Measurements from ENCODE around the gene DSG3.

Gene DSG3

DNA sequence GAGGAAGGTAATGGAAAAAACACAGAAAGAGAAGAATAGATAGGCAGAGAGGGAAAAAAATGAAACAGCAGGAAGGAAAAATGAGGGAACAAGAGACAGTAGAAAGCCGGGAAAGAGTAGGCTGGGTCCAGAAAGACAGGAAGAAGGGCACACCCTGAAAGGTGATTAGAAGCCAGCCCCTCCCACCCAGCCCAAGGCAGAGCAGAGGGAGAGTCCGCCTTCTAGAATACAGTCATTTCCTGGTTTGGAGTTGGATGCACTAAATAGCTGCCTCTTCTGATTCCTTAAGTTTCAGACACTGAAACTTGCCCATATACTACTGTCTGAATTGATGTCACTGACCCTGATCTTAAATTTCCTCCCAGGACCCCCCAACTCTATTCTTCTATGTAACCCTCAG, 17.9 kb upstream of the DSG3 start:
- H3K4me3 ChIP-seq (ENCODE audit: low read depth, low read length), result no peak overlapping the region

DNA sequence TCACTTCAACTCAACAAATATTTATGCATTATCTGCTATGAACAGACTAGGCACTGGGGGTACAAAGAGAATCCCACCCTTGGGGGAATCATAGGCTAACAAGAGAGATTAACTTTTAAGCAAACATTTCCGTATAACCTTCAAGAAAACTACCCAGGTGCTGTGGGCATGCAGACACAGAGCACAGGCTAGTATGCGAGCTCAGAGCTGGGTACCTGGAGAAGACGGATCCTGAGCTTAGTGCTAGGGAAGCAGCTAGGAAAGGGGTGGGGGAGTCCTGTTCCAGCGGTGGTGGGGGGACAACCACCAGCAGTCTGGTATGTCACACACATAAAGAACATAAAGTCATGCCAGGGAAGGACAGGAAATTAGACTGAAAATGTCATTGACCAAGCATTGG, 17.5 kb upstream of the DSG3 start:
- H3K4me3 ChIP-seq (ENCODE audit: low read depth, low read length), result no peak overlapping the region

DNA sequence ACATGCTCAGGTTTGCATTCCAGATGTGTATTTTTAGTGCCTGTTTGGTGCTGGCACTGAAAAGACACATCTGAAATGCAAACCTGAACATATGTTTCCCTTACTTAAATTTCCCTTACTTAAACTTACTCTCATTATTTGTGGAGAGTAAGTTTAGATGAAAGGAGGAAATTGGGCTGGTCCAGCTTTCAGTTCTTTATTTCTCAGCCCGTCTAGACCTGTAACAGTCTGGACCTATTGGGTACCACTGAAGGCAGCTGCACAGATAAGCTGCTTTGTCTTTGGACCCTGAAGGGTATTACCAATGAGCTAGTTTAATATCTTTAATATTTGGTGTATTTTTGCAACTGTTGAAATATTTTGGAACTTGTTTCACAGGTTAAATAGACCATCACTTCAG, 17.0 kb upstream of the DSG3 start:
- no peak overlapping the region for H3K4me3 ChIP-seq (ENCODE audit: low read depth, low read length)

DNA sequence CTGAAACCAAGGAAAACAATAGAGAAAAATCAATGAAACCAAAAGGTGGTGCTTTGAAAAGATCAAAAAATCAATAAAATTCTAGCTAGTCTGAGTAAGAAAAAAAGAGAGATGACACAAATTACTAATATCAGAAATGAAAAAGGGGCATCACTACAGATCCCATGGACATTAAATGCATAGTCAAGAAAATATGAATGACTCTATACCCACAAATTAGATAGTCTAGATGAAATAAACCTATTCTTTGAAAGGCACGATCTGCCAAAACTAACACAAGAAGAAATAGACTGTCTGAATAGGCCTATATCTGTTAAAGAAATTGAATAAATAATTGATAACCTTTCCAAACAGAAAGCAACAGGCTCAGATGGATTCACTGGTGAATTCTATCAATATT, 15.2 kb upstream of the DSG3 start:
- no peak overlapping the region for H3K4me3 ChIP-seq (ENCODE audit: low read depth, low read length)

- H3K4me3 ChIP-seq (ENCODE audit: low read depth, low read length), result no peak overlapping the region
Measured at GRCh38 chr18:31436825-31437224, 10.7 kb upstream of the DSG3 start.

GRCh38 chr18:31438402-31438801, 9.1 kb upstream of the DSG3 start:
- H3K4me3 ChIP-seq (ENCODE audit: low read depth, low read length), result no peak overlapping the region

- no peak overlapping the region for H3K4me3 ChIP-seq (ENCODE audit: low read depth, low read length)
Measured at GRCh38 chr18:31439807-31440325, 7.7 kb upstream of the DSG3 start.

GRCh38 chr18:31440787-31441186, 6.8 kb upstream of the DSG3 start:
- no peak overlapping the region for H3K4me3 ChIP-seq (ENCODE audit: low read depth, low read length)

DNA sequence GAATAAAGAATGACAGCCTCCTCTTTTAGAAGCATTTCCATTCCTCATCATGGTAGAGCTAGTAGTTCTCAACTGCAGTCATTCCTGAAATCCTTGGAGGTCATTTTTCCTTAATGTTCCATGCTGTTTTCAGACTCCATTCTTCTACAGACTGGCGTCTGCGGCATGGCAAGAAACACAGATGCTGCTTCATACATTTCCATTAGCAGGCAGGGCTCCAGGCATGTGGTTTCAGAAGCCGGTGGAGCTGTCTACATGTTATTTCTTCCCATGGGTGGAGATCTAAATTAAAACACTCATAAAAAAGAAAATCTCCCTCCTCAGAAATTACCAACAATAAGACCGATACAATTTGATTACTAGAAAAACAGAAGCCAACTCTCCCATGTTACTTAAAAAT, 6.0 kb upstream of the DSG3 start:
- no peak overlapping the region for H3K4me3 ChIP-seq (ENCODE audit: low read depth, low read length)

GRCh38 chr18:31444142-31444541, 3.4 kb upstream of the DSG3 start:
- no peak overlapping the region for H3K4me3 ChIP-seq (ENCODE audit: low read depth, low read length)

GRCh38 chr18:31445908-31446307, 1.6 kb upstream of the DSG3 start:
- no peak overlapping the region for H3K4me3 ChIP-seq (ENCODE audit: low read depth, low read length)

DNA sequence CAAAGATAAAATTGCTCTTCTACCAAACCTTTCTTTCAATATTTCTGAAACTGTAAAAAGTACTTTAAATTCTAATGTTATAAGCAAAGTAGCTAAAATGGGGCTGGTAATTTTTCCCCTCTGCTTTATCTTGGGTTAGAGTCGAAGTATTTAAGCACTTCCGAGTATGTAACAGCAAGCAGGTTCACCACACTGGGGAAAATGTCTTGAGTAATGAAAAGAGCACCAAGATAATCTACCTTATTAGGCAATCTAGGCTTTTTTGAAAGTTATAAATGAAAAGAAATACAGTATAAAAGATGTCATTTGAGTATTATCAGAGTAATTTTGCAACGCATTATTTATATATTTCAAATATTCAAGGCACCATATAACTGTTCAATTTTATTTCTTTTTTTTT, 687 bp upstream of the DSG3 start:
- no peak overlapping the region for H3K4me3 ChIP-seq (ENCODE audit: low read depth, low read length)

DNA sequence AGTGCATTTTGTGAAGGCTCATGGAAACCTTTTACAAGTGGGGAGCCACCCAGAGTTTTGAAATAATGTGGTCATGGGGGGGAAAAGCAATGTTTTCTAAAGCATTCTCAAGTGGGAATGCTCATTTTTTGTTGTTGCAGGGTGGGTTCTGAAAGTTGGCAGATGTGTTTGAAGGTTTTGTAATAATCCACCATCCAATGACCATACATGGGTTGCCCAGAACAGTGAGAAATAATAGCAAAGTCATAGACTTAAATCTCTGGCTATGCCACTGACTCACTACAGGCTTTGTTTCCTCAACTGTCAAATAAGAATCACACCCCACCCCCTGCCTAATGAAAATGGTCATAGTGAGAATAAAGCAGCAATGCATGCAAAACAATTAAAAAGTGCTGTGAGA, 2.9 kb downstream of the DSG3 start:
- no peak overlapping the region for H3K4me3 ChIP-seq (ENCODE audit: low read depth, low read length)

- no peak overlapping the region for H3K4me3 ChIP-seq (ENCODE audit: low read depth, low read length)
Measured at GRCh38 chr18:31451625-31452024, 4.1 kb downstream of the DSG3 start.

DNA sequence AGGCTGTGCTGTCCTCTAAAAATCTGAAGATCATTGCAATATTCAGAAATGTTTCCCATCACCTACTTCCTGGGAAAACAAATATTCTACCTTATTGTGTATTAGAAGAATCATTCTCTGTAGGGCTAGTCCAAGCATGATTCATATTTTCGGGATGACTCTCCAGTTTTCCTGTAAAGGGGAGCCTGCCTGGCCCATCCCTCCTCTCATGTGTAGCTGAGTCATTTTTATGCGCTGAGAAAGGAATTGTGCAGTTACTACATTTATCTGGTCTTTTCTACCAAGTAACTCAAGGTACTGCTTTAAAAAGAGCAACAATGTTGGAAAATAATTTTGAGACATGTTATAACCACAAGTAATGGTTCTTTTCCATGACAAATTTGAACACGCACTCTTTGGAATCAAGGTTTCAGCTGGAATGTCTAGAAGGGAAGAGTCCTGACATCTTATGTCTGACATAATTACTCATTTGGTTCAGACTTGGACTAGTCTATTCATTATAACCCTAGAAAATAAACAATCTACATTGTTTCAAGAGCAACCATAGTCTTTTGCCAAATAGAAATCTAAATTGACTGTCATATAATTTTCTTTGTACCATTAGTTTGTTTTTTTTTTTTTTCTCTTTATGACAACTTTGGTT, 6.6 kb downstream of the DSG3 start:
- no peak overlapping the region for H3K4me3 ChIP-seq (ENCODE audit: low read depth, low read length)

DNA sequence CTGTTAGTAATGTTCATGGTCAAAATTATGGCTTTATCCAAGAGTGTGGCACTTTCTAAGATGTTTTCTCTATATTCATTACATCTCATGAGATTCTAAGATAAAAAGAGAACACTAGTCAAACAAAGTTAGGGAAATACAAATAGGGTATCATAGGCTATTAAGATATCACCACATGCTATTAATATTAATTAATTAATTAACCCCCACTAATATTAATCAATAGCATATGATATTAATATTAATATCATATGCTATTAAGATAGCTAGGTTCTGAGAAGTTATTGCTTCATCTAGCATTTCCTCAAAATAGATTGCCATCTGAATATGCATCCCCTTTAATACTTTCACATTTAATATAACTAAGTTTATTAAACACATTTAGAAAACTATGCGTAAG, 22.1 kb downstream of the DSG3 start:
- H3K4me3 ChIP-seq (ENCODE audit: low read depth, low read length), result no peak overlapping the region

GRCh38 chr18:31478688-31479087, 31.1 kb downstream of the DSG3 start:
- no peak overlapping the region for H3K4me3 ChIP-seq (ENCODE audit: low read depth, low read length)

- no peak overlapping the region for H3K4me3 ChIP-seq (ENCODE audit: low read depth, low read length)
Measured at GRCh38 chr18:31482051-31482450, 34.5 kb downstream of the DSG3 start.

DNA sequence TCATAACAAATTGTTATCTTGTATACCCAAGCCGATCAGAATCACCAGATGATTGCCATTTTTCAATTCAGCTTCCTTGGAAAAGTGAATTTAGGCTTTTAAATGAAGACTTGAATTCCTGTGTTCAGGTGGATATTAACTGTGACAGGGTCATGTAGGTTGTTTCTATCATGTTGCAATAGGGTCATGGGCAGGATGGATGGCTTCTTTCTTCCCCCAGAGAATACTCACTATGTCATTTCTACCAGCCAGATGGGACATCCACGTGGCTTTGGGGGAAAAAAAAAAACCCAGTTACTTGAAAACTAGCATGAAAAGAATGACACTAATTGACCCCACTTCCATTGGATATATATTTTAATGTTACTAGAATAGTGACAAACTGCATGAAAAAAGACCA, 35.9 kb downstream of the DSG3 start:
- no peak overlapping the region for H3K4me3 ChIP-seq (ENCODE audit: low read depth, low read length)

DNA sequence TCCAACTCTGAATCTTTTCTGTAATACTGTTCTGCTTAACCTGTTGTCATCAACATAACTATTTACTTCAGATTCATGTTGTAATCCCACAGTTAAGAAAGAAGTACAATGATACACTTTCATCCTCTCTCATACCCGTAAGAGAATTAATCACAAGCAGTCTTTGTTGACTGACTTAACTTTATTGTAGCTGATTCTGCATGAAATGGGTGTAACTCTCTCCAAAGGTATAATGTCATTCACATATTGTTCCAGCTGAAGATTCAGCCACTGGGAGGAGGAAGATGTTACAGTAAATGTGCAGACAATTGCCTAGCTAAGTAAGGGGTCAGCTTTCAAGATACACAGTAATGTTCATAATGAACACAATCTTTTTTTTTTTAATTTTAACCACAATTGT, 36.9 kb downstream of the DSG3 start:
- H3K4me3 ChIP-seq (ENCODE audit: low read depth, low read length), result no peak overlapping the region

- H3K4me3 ChIP-seq (ENCODE audit: low read depth, low read length), result no peak overlapping the region
Measured at GRCh38 chr18:31486165-31486564, 38.6 kb downstream of the DSG3 start.

DNA sequence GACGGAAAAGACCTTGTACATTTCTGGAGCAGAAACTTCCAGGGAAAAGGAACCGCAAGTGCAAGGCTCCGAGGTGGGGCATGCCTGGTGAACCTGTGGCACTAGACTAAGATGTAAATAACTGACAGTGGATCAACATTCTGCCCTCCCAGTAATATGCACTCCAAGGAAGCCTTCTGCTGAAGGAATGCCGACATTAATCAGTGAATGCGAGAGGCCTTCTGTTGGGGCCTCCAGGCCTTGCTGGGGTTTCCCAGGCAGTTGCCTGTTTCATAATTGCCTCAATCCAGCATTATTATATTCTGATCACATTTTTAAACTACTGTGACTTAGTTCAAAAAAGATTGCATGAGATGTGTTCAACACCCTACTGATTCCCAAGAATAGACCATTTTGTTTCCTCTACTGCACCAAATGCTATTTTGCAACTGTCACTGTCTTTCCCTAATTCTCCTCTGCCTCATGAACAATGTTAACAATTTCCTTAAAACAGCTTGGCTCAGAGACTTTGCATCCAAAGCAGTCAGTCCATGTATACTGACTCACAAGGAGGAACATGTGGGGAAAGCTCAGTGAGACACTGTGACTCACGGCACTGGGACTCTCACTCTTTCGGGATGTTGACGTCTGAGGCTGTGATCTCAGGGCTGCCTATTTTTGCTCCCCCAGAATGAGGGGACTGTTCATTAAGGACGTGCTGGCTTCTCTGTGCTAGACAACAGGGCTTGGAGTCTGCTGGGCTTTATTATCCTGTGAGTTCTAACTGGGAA, 39.9 kb downstream of the DSG3 start:
- H3K4me3 ChIP-seq (ENCODE audit: low read depth, low read length), result no peak overlapping the region

DNA sequence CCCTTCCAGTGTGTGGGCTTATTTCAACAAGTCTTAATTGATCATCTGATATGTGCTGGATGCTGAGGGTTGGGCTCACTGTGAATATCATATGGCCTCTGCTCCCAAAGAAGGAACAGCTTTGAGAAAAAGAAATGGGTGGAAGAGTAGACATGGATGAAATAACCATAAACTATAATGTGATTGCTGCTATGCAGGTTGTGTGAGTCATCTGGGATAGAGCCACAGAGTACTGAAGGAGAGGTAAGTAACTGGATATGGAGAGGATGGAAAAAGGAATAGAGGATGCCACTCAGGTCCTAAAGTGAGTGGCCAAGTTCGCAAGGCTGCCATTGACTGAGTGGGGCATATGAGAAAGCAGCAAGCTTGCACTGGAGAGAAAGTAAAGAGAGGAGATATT, 41.8 kb downstream of the DSG3 start:
- no peak overlapping the region for H3K4me3 ChIP-seq (ENCODE audit: low read depth, low read length)
